Measurements from ENCODE around the gene DGLUCY. TPM values are rescaled to one million over a fixed set of nuclear protein-coding genes. Genes with fewer than 3 reads are reported as not detected.
"Not testable (repeated sequence)": the region's sequence is repeated elsewhere in the genome, so short reads cannot be mapped to it uniquely, and the experiment has no call there.

The DGLUCY gene
- total RNA-seq, 2 donors from 2014 or later = 28.4 to 78.3 TPM

GRCh38 chr14:91116913-91117588 is 3.2 kb downstream of the DGLUCY start:
- Mint-ChIP-seq H3K27me3 (no peaks in the 10 kb centered on the region), H3K4me3 (peak overlapping the region; percentile 95), H3K4me1 (ENCODE audit: low read depth in 2 of 2) (peaks cover 64 to 79% of the 10 kb centered on the region in 2 donors), H3K27ac (peak overlapping the region; percentile 99), H3K36me3 (peaks cover 22% of the 10 kb centered on the region), H3K9me3 (peaks cover 4% of the 10 kb centered on the region)
- ATAC-seq = peak; percentile 4 to 22
- DNase-seq (ENCODE audit: low spot score) = peak; percentile 73

GRCh38 chr14:91117960-91118359 is 4.1 kb downstream of the DGLUCY start:
- DNase-seq (ENCODE audit: low spot score) (no peak), ATAC-seq (no peak)
- no peak overlapping the region for H3K4me3 Mint-ChIP-seq
- H3K4me1 Mint-ChIP-seq (ENCODE audit: low read depth in 2 of 2) = peaks cover 59 to 73% of the 10 kb centered on the region in 2 donors
- peaks cover 4% of the 10 kb centered on the region for H3K9me3 Mint-ChIP-seq
- peak overlapping the region; percentile 99 for H3K27ac Mint-ChIP-seq
- H3K36me3 Mint-ChIP-seq = peaks cover 22% of the 10 kb centered on the region
- no peaks in the 10 kb centered on the region for H3K27me3 Mint-ChIP-seq

- Mint-ChIP-seq H3K27me3 (no peaks in the 10 kb centered on the region), H3K4me1 (ENCODE audit: low read depth in 2 of 2) (peaks cover 55 to 68% of the 10 kb centered on the region in 2 donors), H3K4me3 (peak overlapping the region; percentile 32), H3K27ac (peak overlapping the region; percentile 99), H3K9me3 (peaks cover 4% of the 10 kb centered on the region), H3K36me3 (peaks cover 22% of the 10 kb centered on the region)
- no peak for ATAC-seq
- no peak for DNase-seq (ENCODE audit: low spot score)
Measured at GRCh38 chr14:91118511-91119068, 4.7 kb downstream of the DGLUCY start.

- peaks cover 4% of the 10 kb centered on the region for H3K9me3 Mint-ChIP-seq
- peak overlapping the region; percentile 32 for H3K4me3 Mint-ChIP-seq
- ATAC-seq (no peak), DNase-seq (ENCODE audit: low spot score) (no peak)
- H3K27ac Mint-ChIP-seq = peak overlapping the region; percentile 99
- peaks cover 22% of the 10 kb centered on the region for H3K36me3 Mint-ChIP-seq
- no peaks in the 10 kb centered on the region for H3K27me3 Mint-ChIP-seq
- peaks cover 49 to 65% of the 10 kb centered on the region in 2 donors for H3K4me1 Mint-ChIP-seq (ENCODE audit: low read depth in 2 of 2)
Measured at GRCh38 chr14:91119556-91120311, 5.9 kb downstream of the DGLUCY start.

- ATAC-seq (no peak), DNase-seq (ENCODE audit: low spot score) (no peak)
- Mint-ChIP-seq H3K4me3 (no peak overlapping the region), H3K4me1 (ENCODE audit: low read depth in 2 of 2) (peaks cover 36 to 54% of the 10 kb centered on the region in 2 donors), H3K27me3 (no peaks in the 10 kb centered on the region), H3K9me3 (peaks cover 4% of the 10 kb centered on the region), H3K27ac (no peak overlapping the region), H3K36me3 (peaks cover 17% of the 10 kb centered on the region)
Measured at GRCh38 chr14:91123201-91123600, 9.3 kb downstream of the DGLUCY start.

GRCh38 chr14:91124406-91125270 is 10.8 kb downstream of the DGLUCY start:
- not testable (repeated sequence) for H3K36me3 Mint-ChIP-seq; H3K4me3 Mint-ChIP-seq; DNase-seq (ENCODE audit: low spot score); H3K27me3 Mint-ChIP-seq; ATAC-seq; H3K9me3 Mint-ChIP-seq
- Mint-ChIP-seq H3K27ac (peak overlapping the region; percentile 50 to 61), H3K4me1 (ENCODE audit: low read depth in 2 of 2) (peaks cover 27 to 45% of the 10 kb centered on the region in 2 donors)

- Mint-ChIP-seq H3K4me3 (peak overlapping the region; percentile 11), H3K27ac (peak overlapping the region; percentile 50 to 61), H3K27me3 (no peaks in the 10 kb centered on the region), H3K4me1 (ENCODE audit: low read depth in 2 of 2) (peaks cover 24 to 39% of the 10 kb centered on the region in 2 donors), H3K36me3 (peaks cover 7% of the 10 kb centered on the region), H3K9me3 (no peaks in the 10 kb centered on the region)
- no peak for ATAC-seq
- DNase-seq (ENCODE audit: low spot score) = no peak
Measured at GRCh38 chr14:91125271-91125660, 11.4 kb downstream of the DGLUCY start.

- Mint-ChIP-seq H3K27me3 (no peaks in the 10 kb centered on the region), H3K4me1 (ENCODE audit: low read depth in 2 of 2) (peaks cover 21 to 37% of the 10 kb centered on the region in 2 donors), H3K36me3 (peaks cover 4% of the 10 kb centered on the region), H3K9me3 (no peaks in the 10 kb centered on the region), H3K4me3 (no peak overlapping the region), H3K27ac (peak overlapping the region; percentile 50 to 61)
- ATAC-seq = no peak
- DNase-seq (ENCODE audit: low spot score) = no peak
Measured at GRCh38 chr14:91125801-91126200, 11.9 kb downstream of the DGLUCY start.

- Mint-ChIP-seq H3K4me1 (ENCODE audit: low read depth in 2 of 2) (peaks cover 16 to 27% of the 10 kb centered on the region in 2 donors), H3K9me3 (no peaks in the 10 kb centered on the region), H3K27ac (no peak overlapping the region), H3K4me3 (no peak overlapping the region), H3K36me3 (no peaks in the 10 kb centered on the region), H3K27me3 (no peaks in the 10 kb centered on the region)
- ATAC-seq (no peak), DNase-seq (ENCODE audit: low spot score) (no peak)
Measured at GRCh38 chr14:91126761-91127160, 12.9 kb downstream of the DGLUCY start.

- no peak overlapping the region for H3K4me3 Mint-ChIP-seq
- peaks cover 14 to 26% of the 10 kb centered on the region in 2 donors for H3K4me1 Mint-ChIP-seq (ENCODE audit: low read depth in 2 of 2)
- H3K9me3 Mint-ChIP-seq = no peaks in the 10 kb centered on the region
- ATAC-seq (peak in 1 of 2 donors; percentile 32), DNase-seq (ENCODE audit: low spot score) (no peak)
- no peaks in the 10 kb centered on the region for H3K27me3 Mint-ChIP-seq
- H3K27ac Mint-ChIP-seq = no peak overlapping the region
- no peaks in the 10 kb centered on the region for H3K36me3 Mint-ChIP-seq
Measured at GRCh38 chr14:91127401-91127801, 13.5 kb downstream of the DGLUCY start.

GRCh38 chr14:91127924-91128323 is 14.1 kb downstream of the DGLUCY start:
- H3K27me3 Mint-ChIP-seq = no peaks in the 10 kb centered on the region
- H3K27ac Mint-ChIP-seq = peak overlapping the region in 1 of 2 donors; percentile 30
- H3K9me3 Mint-ChIP-seq = no peaks in the 10 kb centered on the region
- no peak overlapping the region for H3K4me3 Mint-ChIP-seq
- ATAC-seq (no peak), DNase-seq (ENCODE audit: low spot score) (no peak)
- H3K36me3 Mint-ChIP-seq = no peaks in the 10 kb centered on the region
- peaks cover 14 to 26% of the 10 kb centered on the region in 2 donors for H3K4me1 Mint-ChIP-seq (ENCODE audit: low read depth in 2 of 2)

GRCh38 chr14:91128699-91129098 is 14.8 kb downstream of the DGLUCY start:
- H3K36me3 Mint-ChIP-seq = no peaks in the 10 kb centered on the region
- no peak overlapping the region for H3K4me3 Mint-ChIP-seq
- no peaks in the 10 kb centered on the region for H3K9me3 Mint-ChIP-seq
- no peaks in the 10 kb centered on the region for H3K27me3 Mint-ChIP-seq
- peaks cover 17 to 26% of the 10 kb centered on the region in 2 donors for H3K4me1 Mint-ChIP-seq (ENCODE audit: low read depth in 2 of 2)
- DNase-seq (ENCODE audit: low spot score) (no peak), ATAC-seq (no peak)
- H3K27ac Mint-ChIP-seq = peak overlapping the region in 1 of 2 donors; percentile 30

GRCh38 chr14:91129261-91129660 is 15.4 kb downstream of the DGLUCY start:
- no peaks in the 10 kb centered on the region for H3K27me3 Mint-ChIP-seq
- H3K4me1 Mint-ChIP-seq (ENCODE audit: low read depth in 2 of 2) = peaks cover 15 to 24% of the 10 kb centered on the region in 2 donors
- no peak overlapping the region for H3K27ac Mint-ChIP-seq
- no peaks in the 10 kb centered on the region for H3K9me3 Mint-ChIP-seq
- no peak overlapping the region for H3K4me3 Mint-ChIP-seq
- H3K36me3 Mint-ChIP-seq = no peaks in the 10 kb centered on the region
- ATAC-seq (peak in 1 of 2 donors; percentile 31), DNase-seq (ENCODE audit: low spot score) (no peak)

Measured in natural killer cell treated with Interleukin-12 subunit alpha and Interleukin-12 subunit beta and Interleukin-15 and Interleukin-18, amount 100 ng/mL, for 72 hours (primary cell).